GM18951 (cell line): ENCODE results near the gene SLC6A13.
"Not testable (repeated sequence)": the region's sequence is repeated elsewhere in the genome, so short reads cannot be mapped to it uniquely, and the experiment has no call there.

Experiments
- POLR2A ChIP-seq: IDR thresholded peaks from 4 replicates; pipeline ENCODE4 v1.6.1; 2011; ENCODE audit warnings: mild to moderate bottlenecking; ENCODE audit not compliant: insufficient read length, insufficient read depth; ENCODE audit errors: extremely low read depth
- in situ Hi-C: fragments of 300-500 bp; cut with MboI; formaldehyde crosslinking; loops from one replicate; pipeline ENCODE4 v1.12.0; 2022; ENCODE audit warnings: low sequenced_read_pairs, mixed read lengths, inconsistent platforms; ENCODE audit not compliant: unreplicated experiment

Gene SLC6A13

GRCh38 chr12:254039-254438, 8.6 kb downstream of the SLC6A13 start:
- in situ Hi-C loops, result no loop called here
- TF ChIP-seq POLR2A, result no peak

- TF ChIP-seq POLR2A, result no peak
- in situ Hi-C loops, result no loop called here
These were observed 9.4 kb downstream of the SLC6A13 start for GRCh38 chr12:253116-253831.

- no peak for TF ChIP-seq POLR2A
These were observed 10.0 kb downstream of the SLC6A13 start for GRCh38 chr12:252636-253035.

GRCh38 chr12:247271-247670, 15.4 kb downstream of the SLC6A13 start:
- TF ChIP-seq POLR2A, result no peak
- in situ Hi-C loops, result no loop called here

More at GRCh38 chr12:252636-253035, 10.0 kb downstream of the SLC6A13 start:
- in situ Hi-C loops, result no loop called here

GRCh38 chr12:243381-243780, 19.3 kb downstream of the SLC6A13 start:
- in situ Hi-C loops, result no loop called here
- TF ChIP-seq POLR2A, result no peak

GRCh38 chr12:242496-242895, 20.1 kb downstream of the SLC6A13 start:
- TF ChIP-seq POLR2A, result no peak
- in situ Hi-C loops, result no loop called here

- in situ Hi-C loops, result no loop called here
- no peak for TF ChIP-seq POLR2A
These were observed 21.4 kb downstream of the SLC6A13 start for GRCh38 chr12:241266-241665.

- TF ChIP-seq POLR2A, result no peak
These were observed 22.1 kb downstream of the SLC6A13 start for GRCh38 chr12:240566-240965.

GRCh38 chr12:238736-239398, 23.8 kb downstream of the SLC6A13 start:
- in situ Hi-C loops, result no loop called here

More at GRCh38 chr12:240566-240965, 22.1 kb downstream of the SLC6A13 start:
- in situ Hi-C loops, result no loop called here

GRCh38 chr12:238116-238515, 24.5 kb downstream of the SLC6A13 start:
- no peak for TF ChIP-seq POLR2A
- in situ Hi-C loops, result no loop called here

More at GRCh38 chr12:238736-239398, 23.8 kb downstream of the SLC6A13 start:
- TF ChIP-seq POLR2A, result no peak

- in situ Hi-C loops, result no loop called here
- no peak for TF ChIP-seq POLR2A
These were observed 25.4 kb downstream of the SLC6A13 start for GRCh38 chr12:237026-237815.

GRCh38 chr12:236445-236844, 26.2 kb downstream of the SLC6A13 start:
- no peak for TF ChIP-seq POLR2A
- in situ Hi-C loops, result no loop called here

- in situ Hi-C loops, result not testable (repeated sequence)
These were observed 26.7 kb downstream of the SLC6A13 start for GRCh38 chr12:235967-236366.
